ENCODE measurements around the gene PRRG3.

PRRG3 gene

GRCh38 chrX:151743651-151744470 is 48.6 kb downstream of the PRRG3 start:
- DNase-seq (ENCODE audit: low spot score): no peak

GRCh38 chrX:151745651-151746050 is 50.4 kb downstream of the PRRG3 start:
- DNase-seq (ENCODE audit: low spot score): no peak

- DNase-seq (ENCODE audit: low spot score): no peak
Observed at GRCh38 chrX:151746502-151746901, 51.2 kb downstream of the PRRG3 start.

- DNase-seq (ENCODE audit: low spot score): no peak
Observed at GRCh38 chrX:151750511-151750910, 55.3 kb downstream of the PRRG3 start.

GRCh38 chrX:151752847-151753246 is 57.6 kb downstream of the PRRG3 start:
- DNase-seq (ENCODE audit: low spot score): no peak

- peak; percentile 66 for DNase-seq (ENCODE audit: low spot score)
Observed at GRCh38 chrX:151753313-151754046, 58.2 kb downstream of the PRRG3 start.

DNA sequence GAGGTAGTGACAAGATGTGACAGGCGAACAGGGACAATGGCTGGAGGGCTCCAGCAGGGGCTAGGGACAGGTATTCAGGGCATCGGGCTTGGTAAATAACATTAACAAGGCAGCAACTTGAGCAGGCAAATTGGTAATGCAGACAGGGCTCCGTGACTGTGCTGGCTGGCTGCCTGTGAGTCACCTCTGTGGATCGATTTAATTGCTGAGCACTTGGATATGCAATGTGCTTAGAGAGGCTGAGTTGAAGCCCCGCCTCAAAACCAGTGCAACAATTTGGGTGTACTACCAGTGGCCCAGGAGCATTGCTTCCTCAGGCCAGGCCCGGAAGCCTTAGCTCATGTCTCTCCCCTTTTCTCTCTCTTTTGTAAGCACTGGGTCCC is 58.8 kb downstream of the PRRG3 start:
- DNase-seq (ENCODE audit: low spot score): no peak

DNA sequence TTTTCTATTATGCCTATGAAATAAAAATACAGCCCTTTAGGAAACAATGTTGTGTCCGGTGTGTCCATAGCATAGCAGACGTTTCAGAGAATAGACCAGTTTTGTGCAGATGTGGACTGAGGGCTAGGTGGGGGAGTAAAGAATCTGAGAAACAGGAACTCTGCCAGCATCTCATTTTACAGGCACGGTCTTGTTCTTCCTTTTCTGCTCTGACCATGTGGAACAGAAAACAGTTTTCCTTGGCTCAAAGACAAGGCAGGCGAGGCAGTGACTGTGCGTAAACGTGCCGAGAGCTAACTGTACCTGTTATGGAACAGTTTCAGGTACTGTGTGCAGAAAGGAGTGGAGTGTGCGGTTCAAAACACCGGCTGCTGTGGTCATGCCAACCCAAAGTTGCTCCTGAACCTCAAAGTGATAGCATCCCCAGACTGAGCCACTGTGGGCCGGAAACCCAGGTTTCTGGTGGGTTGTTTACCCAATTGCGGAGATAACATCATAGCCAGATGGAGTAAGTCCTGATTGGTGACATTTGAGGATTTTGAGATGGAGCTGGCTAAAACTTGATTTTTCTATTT is 59.5 kb downstream of the PRRG3 start:
- no peak for DNase-seq (ENCODE audit: low spot score)

All from D341Med (cell line).